Fibroblast of skin of right quadriceps (primary cell): ENCODE results near the gene GHDC.

ENCODE experiments used
- DNase-seq: peaks from one replicate; pipeline ENCODE4 v3.0.0-alpha.2; 2013

The GHDC gene

DNA sequence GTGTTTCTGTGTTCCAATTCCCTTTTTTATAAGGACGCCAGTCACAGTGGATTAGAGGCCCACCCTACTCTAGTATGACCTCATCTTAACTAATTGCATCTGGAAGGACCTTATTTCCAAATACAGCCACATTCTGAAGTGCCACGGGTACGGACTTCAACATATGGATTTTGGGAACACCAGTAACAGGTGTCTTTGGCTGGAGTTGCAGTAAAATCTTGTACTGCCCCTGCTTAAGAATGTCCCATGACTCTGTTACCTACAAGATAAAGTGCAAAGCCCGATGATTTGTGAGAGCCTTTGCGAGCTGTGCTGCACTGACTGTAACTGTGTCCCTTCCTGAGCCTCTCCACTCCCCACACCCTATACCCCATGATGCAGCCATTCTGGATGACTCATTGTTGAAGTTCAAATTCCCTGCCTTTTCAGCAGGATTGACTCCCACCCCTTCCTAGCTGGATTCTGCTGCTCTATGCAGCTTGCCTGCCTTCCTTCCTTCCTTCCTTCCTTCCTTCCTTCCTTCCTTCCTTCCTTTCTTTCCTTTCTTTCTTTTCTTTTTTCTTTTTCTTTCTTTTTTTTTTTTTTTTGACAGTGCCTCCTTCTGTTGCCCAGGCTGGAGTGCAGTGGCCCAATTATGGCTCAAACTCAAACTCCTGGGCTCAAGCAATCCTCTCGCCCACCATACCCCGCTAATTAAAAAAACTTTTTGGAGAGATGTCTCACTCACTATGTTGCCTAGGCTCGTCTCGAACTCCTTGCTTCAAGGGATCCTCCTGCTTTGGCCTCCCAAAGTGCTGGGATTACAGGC is 11.2 kb downstream of the GHDC start:
- peak; percentile 35 for DNase-seq

DNA sequence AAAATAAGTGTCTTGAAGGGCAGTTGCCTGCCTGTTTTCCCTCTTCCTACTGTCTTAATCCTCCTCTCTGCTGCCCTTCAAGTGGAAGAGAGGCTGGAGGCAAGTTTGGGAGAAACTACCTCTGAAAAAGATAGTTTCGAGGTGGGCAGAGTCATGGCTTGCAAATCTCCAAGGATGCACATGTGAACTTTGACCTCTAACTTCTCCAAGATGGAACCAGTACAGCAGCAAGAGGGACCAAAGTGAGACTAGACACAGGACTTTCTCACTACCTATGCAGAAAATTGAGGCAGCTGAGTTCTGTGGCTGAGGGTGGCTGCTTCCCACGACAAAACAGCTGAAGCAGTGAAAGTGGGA is 12.5 kb downstream of the GHDC start:
- DNase-seq, result no peak

DNA sequence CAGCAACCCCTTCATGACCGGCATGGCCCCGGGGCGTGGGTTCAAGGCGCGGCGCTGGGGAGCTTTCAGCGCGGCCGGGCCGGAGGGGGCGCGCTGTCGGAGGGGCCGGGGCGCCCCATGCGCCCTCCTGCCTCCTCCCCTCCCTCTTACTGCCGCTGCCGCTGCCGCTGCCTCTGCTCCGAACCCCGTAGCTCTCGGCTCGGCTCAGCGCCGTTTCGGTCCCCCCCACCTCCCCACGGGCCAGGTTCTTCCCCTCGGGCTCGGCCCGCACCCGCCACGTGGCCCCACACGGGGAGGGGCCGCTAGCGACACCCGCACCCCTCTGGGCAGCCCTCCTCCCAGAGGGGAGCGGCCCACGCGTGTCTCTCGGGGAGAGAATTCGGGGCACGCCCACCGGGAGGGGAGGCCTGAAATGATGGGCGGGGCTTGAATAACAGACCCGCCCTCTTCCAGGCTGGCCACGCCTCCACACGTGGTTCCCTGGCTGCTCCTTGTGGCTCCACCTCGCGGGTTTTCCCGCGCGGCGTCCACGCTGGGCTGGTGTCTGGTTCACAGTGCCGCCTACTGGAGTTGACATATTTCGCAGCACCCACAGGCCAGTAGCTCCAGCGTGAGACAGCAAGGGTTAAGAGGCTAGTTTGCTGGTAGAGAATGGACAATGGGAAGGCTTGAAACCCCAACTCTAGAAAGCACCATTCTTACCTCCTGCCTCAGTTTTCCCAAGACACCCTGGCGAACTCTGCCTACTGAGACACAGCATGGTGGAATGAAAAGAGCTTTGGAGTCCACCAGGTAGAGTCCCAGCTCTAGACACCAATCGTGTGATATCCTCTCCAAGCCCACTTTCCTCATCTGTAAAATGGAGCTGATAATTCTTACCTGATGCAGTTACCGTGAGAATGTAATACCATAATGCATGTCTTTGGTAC is 13.1 kb downstream of the GHDC start, which contains the start of gene KCNH4:
Gene KCNH4, minus strand, starts transcription at position 221 of the 929 bp plus-strand sequence. Its CDS starts 197 bp downstream, at position 24.
- peak; percentile 44 for DNase-seq

GRCh38 chr17:42180411-42180921 is 13.8 kb downstream of the GHDC start:
- no peak for DNase-seq

DNA sequence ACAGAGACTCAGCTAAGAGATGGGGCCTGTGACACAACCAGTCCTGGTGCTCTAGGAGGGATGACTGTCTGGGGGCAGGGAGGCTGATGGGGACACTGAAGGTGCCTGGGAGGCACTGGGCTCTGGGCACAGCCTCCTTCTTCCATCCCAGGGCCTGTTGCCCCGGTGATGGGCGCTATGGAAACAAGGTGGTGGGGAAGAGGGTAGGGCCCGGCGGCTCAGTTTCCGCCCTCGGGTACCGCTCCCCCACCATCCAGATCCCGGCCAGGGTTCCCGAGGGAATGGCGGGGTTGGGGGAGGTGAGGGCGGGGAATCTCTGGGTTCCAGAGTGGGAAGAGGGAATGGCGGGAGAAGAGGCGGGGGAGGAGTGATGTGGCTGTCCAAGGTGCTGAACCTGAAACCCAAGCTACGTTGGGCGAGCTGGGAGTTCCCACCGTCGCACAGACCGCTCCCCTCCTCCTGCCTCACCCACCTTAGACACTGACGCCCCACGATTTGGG is 14.3 kb downstream of the GHDC start:
- peak; percentile 38 for DNase-seq

DNA sequence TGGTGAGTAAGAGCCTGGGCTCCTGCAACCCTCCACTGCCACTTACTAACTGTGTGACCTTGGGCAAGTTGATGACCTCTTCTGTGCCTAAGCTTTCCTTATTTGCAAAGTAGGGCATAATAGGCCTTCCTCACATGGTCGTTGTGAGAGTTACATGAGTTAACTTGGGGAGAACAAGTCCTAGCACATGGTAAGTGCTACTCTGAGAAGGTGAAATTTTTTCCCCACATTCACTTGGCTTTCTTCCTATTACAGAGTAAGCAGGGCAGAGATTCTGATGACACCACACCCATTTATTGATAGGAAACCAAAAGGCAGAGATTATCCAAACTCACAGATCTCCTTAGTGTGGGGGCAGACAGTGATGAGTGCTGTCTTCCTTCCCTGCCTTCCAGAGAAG is 15.0 kb downstream of the GHDC start:
- no peak for DNase-seq

DNA sequence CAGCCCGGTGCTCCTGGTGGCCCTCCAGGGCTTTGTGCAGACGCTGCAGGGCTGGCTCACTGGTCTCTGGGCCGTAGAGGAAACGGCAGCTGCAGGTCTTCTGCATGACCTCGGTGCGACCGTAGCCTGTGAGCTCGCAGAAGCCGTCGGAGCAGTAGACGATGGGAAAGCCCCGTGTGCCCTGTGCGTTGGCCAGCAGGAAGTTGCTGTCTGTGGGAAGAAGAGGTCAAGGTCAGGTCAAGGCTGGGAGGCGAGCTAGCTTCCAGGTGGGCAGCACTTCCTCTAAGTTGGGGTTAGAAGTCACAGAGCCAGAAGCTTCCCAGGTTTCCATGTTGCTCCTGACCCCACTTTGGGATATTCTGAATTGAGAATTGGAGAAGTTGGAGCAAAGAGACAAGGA is 15.5 kb downstream of the GHDC start:
- DNase-seq, result no peak

DNA sequence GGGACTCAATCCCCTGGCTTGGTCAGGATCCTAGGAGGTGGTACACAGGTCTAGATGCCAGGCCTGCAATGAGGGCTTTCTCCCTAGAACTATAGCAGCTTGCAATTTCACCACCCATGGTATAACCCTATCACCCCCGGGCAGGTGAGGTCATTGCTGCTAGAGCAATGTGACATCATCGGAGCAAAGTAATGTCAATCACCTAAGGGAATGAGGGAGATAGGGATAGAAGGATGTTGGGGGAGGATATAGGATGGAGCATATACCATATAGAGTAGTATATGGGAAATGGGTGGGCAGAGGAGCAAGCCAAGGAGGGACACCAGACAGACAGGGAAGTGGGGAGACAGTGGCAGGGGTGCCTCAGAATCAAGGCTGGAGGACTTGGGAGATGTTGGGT is 16.6 kb downstream of the GHDC start:
- no peak for DNase-seq

GRCh38 chr17:42174126-42174783 is 20.0 kb downstream of the GHDC start:
- DNase-seq, result no peak

- no peak for DNase-seq
Observed at GRCh38 chr17:42171831-42172230, 22.5 kb downstream of the GHDC start.

GRCh38 chr17:42169351-42169750 is 24.9 kb downstream of the GHDC start:
- no peak for DNase-seq

GRCh38 chr17:42167807-42168206 is 26.5 kb downstream of the GHDC start:
- DNase-seq, result no peak

DNA sequence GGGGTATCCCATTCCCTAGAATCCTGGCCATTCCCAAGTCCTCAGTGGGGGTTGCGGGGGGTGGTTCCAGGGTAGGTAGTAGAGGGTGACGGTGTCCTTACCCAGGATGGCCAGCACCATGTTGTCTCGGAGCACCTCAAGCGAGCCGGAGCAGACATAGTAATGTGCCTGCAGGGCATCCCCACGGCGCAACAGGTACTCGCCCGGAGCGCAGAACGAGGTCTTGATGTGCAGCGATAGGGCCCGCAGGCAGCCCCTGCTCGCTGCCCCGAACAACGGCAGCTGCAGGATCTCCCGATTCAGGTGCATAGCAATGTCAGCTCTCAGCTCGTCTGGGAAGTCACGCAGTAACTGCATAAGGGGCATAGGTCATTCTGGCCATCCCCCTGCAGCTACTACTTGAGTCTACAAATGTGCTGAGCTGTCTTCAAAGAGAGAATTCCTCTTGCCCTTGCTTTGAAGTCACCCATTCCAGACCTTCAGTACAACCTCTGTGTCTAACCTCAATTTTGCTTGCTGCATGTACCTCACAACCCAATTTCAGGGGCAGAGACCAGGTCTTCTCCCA is 28.0 kb downstream of the GHDC start:
- DNase-seq, result no peak

DNA sequence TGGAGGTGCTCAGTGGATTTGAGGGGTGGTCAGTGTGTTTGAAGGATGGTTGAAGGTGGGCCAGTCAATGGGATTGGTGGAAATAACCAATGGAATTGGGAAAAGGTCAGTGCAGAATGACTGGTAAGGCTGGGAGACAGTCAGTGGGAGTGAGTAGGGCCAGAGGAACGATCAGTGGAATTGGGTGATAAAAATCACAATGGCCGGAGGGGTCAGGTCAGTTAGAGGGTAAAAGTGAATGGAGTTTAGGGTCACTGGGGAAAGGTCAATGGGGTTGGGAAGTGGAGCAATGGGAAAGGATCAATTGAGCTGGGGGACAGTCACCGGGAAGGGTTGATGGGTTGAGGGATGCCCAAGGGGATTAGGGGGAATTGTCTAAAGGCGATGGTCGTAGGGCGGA is 28.5 kb downstream of the GHDC start:
- no peak for DNase-seq

GRCh38 chr17:42163696-42164407 is 30.4 kb downstream of the GHDC start:
- DNase-seq, result no peak

DNA sequence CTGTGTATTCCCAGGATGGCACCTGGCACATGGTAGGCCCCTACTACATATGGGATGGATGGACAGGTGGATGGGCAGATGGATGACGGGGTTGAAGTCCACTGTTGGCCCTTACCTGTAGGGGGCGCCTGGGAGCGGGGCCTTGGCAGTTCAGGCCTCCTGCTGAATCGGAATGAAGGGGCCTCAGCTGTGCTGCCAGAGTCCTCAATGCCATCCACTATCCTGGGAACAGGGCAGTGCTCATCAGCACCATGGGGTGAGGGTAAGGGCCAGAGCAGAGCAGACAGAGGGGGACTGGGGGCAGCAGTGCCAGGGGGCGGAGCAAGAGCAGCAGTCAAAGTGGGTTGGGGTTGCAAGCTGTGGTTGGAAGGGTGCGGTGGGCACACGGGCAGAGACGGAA is 31.2 kb downstream of the GHDC start:
- DNase-seq, result no peak

- no peak for DNase-seq
Observed at GRCh38 chr17:42160531-42160910, 33.8 kb downstream of the GHDC start.

DNA sequence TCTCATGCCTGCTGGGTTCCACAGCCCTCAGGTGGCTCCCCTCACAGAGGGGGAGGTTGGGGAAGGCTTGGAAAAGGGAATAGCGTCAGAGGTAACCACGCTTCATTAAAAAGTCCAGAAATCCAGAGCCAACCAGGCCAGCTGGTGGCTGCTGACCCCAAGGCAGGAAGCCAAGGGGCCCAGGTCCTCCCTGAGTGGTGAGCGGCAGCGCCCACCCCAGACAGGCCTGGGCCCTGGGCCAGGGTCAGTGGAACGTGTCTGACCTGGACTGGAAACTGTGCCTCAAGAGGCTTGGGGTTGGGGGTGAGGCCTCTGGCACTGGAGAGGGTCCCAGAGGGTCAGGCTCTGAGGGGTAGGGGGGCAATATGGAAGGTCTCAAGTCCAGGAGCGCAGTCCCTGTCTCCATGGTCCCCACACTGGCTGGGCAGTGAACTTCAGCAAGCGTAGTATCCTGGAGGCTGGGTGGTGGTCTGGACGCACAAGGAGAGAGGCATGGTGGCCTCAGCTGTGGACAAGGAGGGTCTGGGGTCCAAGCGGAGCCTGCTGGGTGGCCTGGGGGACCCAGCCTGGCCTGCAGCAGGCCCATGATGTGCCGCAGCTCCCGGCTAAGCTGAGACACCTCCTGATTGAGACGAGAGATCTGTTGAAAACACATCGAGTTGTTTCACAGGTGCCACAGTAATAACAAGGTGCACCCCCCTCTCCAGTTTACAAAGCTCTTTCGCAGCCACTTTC is 34.3 kb downstream of the GHDC start:
- no peak for DNase-seq

DNA sequence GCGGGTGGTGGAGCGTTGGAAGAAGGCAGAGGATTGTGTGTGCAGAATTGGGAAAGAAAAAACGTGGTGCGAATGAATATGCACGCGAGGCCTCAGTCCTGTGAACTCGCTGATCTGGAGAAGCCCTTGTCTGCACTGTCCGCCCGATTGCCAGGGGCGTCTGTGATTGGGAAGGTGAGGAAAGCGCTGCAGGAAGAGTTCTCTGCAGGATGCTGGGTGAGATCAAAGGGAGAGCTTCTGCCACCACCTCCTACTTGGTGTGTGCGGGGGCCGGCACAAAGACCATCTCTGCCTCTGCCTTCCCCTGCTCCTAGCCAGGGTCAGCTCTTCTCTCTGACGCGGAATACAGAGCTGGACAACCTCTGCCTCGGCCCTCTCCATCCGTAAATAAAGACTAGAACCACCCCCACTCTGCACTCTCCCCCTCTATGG is 38.7 kb downstream of the GHDC start:
- DNase-seq, result no peak

DNA sequence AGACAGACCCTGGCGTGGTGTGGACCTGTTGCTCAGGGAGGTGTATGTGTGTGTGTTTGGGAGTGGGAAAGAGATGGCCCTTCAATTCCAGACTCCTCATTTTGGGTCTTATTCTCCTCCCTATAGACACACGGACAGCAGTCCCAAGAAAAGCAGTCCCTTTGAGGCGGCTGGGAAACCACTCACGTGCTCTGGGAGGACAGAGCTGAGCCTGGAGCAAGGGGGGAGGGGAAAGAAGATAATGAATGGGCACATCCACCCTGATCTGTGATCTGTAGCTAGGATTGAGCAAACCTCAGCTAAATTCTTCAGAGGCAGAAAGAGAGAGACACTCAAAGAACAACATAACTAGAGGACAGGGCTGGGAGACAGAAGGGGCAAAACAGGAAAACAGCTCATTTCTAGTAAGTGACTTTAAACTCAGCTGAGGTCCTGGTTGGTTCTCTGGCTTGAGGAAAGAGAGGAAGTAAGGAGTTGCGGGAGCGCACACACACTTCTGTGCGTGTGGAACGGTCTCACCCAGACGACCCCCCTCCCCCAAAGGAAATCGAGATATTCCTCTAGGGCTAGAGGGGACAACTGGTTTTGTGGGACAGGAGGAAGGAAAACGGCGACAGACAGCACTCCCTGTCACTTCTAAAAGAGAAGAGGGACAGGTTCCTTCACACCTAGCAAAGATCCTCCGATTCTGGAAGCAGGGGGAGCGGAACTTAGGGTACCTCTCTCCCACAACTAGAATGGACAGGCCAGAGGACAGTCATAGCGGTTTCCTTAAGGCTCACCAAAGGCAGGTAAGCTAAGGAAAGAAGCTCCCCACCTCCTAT is 40.2 kb downstream of the GHDC start:
- peak; percentile 12 for DNase-seq
